Liver (tissue), 3 donors: ENCODE measurements around the gene COMP.

Source experiments
- TAF1 ChIP-seq: conservative IDR thresholded peaks from 2 replicates; pipeline ENCODE4 v1.6.1; 2016; ENCODE audit warnings: antibody characterized with exemption, mild to moderate bottlenecking
- YY1 ChIP-seq: IDR thresholded peaks from 2 replicates; pipeline ENCODE4 v1.6.1; 2016; ENCODE audit warnings: antibody characterized with exemption, mild to moderate bottlenecking
- TF ChIP-seq, protein P1 (sequence below): fragments of 150-350 bp; IDR thresholded peaks from 2 replicates; pipeline ENCODE4 v1.5.1; 2017; ENCODE audit warnings: improper control_type of control experiment, low read depth, low read length; ENCODE audit not compliant: missing input control
- donor health status: healthy.
- donor health status: healthy.

- TF ChIP-seq YY1, result no peak
- TF ChIP-seq, protein P1, sequence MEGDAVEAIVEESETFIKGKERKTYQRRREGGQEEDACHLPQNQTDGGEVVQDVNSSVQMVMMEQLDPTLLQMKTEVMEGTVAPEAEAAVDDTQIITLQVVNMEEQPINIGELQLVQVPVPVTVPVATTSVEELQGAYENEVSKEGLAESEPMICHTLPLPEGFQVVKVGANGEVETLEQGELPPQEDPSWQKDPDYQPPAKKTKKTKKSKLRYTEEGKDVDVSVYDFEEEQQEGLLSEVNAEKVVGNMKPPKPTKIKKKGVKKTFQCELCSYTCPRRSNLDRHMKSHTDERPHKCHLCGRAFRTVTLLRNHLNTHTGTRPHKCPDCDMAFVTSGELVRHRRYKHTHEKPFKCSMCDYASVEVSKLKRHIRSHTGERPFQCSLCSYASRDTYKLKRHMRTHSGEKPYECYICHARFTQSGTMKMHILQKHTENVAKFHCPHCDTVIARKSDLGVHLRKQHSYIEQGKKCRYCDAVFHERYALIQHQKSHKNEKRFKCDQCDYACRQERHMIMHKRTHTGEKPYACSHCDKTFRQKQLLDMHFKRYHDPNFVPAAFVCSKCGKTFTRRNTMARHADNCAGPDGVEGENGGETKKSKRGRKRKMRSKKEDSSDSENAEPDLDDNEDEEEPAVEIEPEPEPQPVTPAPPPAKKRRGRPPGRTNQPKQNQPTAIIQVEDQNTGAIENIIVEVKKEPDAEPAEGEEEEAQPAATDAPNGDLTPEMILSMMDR, result no peak
- TF ChIP-seq TAF1, result no peak
These were observed 53.7 kb downstream of the COMP start for GRCh38 chr19:18737337-18737953.
